NCI-H2107 (cell line): ENCODE measurements around the gene NUBPL.
"Not testable (repeated sequence)": the region's sequence is repeated elsewhere in the genome, so short reads cannot be mapped to it uniquely, and the experiment has no call there.

Source experiments
- DNase-seq: peaks from one replicate; lab custom pipeline; 2025; lab: John Stamatoyannopoulos, UW

The NUBPL gene

GRCh38 chr14:31677630-31678029, 116.4 kb downstream of the NUBPL start:
- DNase-seq: no peak

GRCh38 chr14:31678421-31679249, 117.4 kb downstream of the NUBPL start:
- no peak for DNase-seq

GRCh38 chr14:31682768-31683167, 121.6 kb downstream of the NUBPL start:
- DNase-seq: no peak

- no peak for DNase-seq
Measured at GRCh38 chr14:31687726-31688125, 126.5 kb downstream of the NUBPL start.

- DNase-seq: no peak
Measured at GRCh38 chr14:31690056-31690455, 128.9 kb downstream of the NUBPL start.

GRCh38 chr14:31692376-31692781, 131.2 kb downstream of the NUBPL start:
- no peak for DNase-seq

GRCh38 chr14:31696378-31696777, 135.2 kb downstream of the NUBPL start:
- no peak for DNase-seq

- no peak for DNase-seq
Measured at GRCh38 chr14:31699809-31700208, 138.6 kb downstream of the NUBPL start.

GRCh38 chr14:31700282-31701074, 139.3 kb downstream of the NUBPL start:
- no peak for DNase-seq

- DNase-seq: no peak
Measured at GRCh38 chr14:31702130-31702529, 140.9 kb downstream of the NUBPL start.

- DNase-seq: no peak
Measured at GRCh38 chr14:31703056-31703455, 141.9 kb downstream of the NUBPL start.

- no peak for DNase-seq
Measured at GRCh38 chr14:31705731-31706130, 144.5 kb downstream of the NUBPL start.

- not testable (repeated sequence) for DNase-seq
Measured at GRCh38 chr14:31708661-31709060, 147.5 kb downstream of the NUBPL start.

GRCh38 chr14:31712244-31713127, 151.3 kb downstream of the NUBPL start:
- no peak for DNase-seq

GRCh38 chr14:31716208-31716607, 155.0 kb downstream of the NUBPL start:
- no peak for DNase-seq

- no peak for DNase-seq
Measured at GRCh38 chr14:31717294-31718085, 156.3 kb downstream of the NUBPL start.

- DNase-seq: no peak
Measured at GRCh38 chr14:31718585-31718984, 157.4 kb downstream of the NUBPL start.

- DNase-seq: no peak
Measured at GRCh38 chr14:31718985-31719384, 157.8 kb downstream of the NUBPL start.

GRCh38 chr14:31726337-31726736, 165.1 kb downstream of the NUBPL start:
- DNase-seq: no peak

- no peak for DNase-seq
Measured at GRCh38 chr14:31727797-31728196, 166.6 kb downstream of the NUBPL start.

GRCh38 chr14:31740688-31741087, 179.5 kb downstream of the NUBPL start:
- DNase-seq: no peak
